Suppressor macrophage treated with lipopolysaccharide for 1 hour (primary cell): ENCODE data around the gene FCHSD1.
"Not testable (repeated sequence)": the region's sequence is repeated elsewhere in the genome, so short reads cannot be mapped to it uniquely, and the experiment has no call there.

ENCODE experiments used
- DNase-seq, 3 donors: peaks; one replicate each; pipeline ENCODE4 v3.0.0-alpha.2; 2020 to 2022

The FCHSD1 gene

GRCh38 chr5:141615991-141616720 is 35.1 kb downstream of the FCHSD1 start:
- peak; percentile 36 to 66 (median 65) for DNase-seq

GRCh38 chr5:141613344-141613743 is 37.9 kb downstream of the FCHSD1 start:
- peak in 1 of 3 donors; percentile 38 for DNase-seq

GRCh38 chr5:141611289-141611688 is 39.9 kb downstream of the FCHSD1 start:
- DNase-seq, result no peak

GRCh38 chr5:141609921-141610320 is 41.3 kb downstream of the FCHSD1 start:
- not testable (repeated sequence) for DNase-seq

- no peak for DNase-seq
These were observed 42.2 kb downstream of the FCHSD1 start for GRCh38 chr5:141609044-141609443.

GRCh38 chr5:141608557-141608956 is 42.7 kb downstream of the FCHSD1 start:
- no peak for DNase-seq

- no peak for DNase-seq
These were observed 43.2 kb downstream of the FCHSD1 start for GRCh38 chr5:141608046-141608445.

GRCh38 chr5:141605523-141606277 is 45.5 kb downstream of the FCHSD1 start:
- peak; percentile 77 to 83 (median 82) for DNase-seq

- peak; percentile 87 to 97 (median 96) for DNase-seq
These were observed 47.1 kb downstream of the FCHSD1 start for GRCh38 chr5:141603923-141604717.

GRCh38 chr5:141602606-141603005 is 48.6 kb downstream of the FCHSD1 start:
- DNase-seq, result no peak

- no peak for DNase-seq
These were observed 52.5 kb downstream of the FCHSD1 start for GRCh38 chr5:141598391-141599345.

- DNase-seq, result no peak
These were observed 53.4 kb downstream of the FCHSD1 start for GRCh38 chr5:141597814-141598213.

GRCh38 chr5:141597394-141597793 is 53.8 kb downstream of the FCHSD1 start:
- peak; percentile 31 to 72 (median 63) for DNase-seq

GRCh38 chr5:141596867-141597266 is 54.4 kb downstream of the FCHSD1 start:
- DNase-seq, result no peak

GRCh38 chr5:141590127-141590526 is 61.1 kb downstream of the FCHSD1 start:
- DNase-seq, result peak; percentile 53 to 74 (median 65)
